ENCODE measurements around the gene GOLGA6L22.
A peak's percentile ranks its signal among the peaks of the same experiment; 100 is the strongest.
"Not testable (repeated sequence)": the region's sequence is repeated elsewhere in the genome, so short reads cannot be mapped to it uniquely, and the experiment has no call there.

GOLGA6L22 gene, protein sequence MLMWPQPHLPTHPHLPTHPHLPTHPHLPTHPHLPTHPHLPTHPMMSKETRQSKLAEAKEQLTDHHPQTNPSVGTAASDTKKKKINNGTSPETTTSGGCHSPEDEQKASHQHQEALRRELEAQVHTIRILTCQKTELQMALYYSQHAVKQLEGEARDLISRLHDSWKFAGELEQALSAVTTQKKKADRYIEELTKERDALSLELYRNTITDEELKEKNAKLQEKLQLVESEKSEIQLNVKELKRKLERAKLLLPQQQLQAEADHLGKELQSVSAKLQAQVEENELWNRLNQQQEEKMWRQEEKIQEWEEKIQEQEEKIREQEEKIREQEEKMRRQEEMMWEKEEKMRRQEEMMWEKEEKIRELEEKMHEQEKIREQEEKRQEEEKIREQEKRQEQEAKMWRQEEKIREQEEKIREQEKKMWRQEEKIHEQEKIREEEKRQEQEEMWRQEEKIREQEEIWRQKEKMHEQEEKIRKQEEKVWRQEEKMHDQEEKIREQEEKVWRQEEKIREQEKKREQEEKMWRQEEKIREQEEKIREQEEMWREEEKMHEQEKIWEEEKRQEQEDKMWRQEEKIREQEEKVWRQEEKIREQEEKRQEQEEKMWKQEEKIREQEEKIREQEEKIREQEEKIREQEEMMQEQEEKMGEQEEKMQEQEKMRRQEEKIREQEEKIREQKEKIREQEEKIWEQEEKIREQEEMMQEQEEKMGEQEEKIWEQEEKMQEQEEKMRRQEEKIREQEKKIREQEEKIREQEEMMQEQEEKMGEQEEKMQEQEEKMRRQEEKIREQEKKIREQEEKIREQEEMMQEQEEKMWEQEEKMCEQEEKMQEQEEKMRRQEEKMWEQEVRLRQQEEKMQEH

DNA sequence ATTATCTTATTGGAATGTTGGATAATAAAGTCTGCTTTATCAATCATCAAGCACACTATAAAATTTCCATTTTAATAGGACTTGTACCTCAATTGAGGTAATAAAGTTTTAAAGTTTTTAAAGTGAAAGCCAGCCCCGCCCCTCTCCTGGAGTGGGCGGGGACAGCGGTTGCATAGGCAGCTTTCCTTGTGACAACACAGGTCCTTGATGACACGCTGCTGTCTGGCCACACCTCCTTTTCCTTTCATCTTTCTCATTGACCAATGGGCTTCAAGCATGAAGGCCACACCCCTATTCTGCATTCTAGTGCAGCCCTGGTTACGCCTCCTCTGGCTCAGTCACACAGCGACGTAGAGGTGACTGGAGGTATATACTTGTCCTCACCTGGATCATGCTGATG, at the start of gene GOLGA6L22:
Gene GOLGA6L22 (plus strand): TSS at position 301 of the 400 bp plus-strand sequence. CDS start 91 bp downstream, at position 392.
- not testable (repeated sequence) for DNase-seq (ENCODE audit: low spot score)

- not testable (repeated sequence) for DNase-seq (ENCODE audit: low spot score)
Observed at GRCh38 chr15:22417288-22417687, 41.4 kb upstream of the GOLGA6L22 start.

DNA sequence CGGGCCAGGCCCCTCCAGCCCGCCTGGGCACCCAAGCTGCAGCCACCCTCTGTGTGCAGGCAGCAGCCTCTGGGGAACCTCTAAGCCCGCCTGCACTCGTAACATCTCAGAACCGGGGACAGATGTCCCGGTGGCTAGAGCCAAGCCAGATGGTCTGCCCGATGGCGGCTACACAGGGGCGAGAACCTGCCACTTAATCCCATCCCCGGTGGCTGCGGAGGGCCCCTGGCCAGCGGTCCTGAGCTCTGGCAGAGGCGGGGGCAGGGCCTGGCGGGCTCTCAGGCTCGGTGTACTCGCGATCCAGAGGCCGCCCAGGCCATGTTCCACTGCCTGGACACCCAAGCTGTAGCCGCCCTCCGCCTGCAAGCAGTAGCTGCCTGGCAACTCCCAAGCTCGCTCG, 40.9 kb upstream of the GOLGA6L22 start:
- DNase-seq (ENCODE audit: low spot score), result not testable (repeated sequence)

GRCh38 chr15:22418212-22418611, 40.5 kb upstream of the GOLGA6L22 start:
- not testable (repeated sequence) for DNase-seq (ENCODE audit: low spot score)

GRCh38 chr15:22418666-22419065, 40.0 kb upstream of the GOLGA6L22 start:
- DNase-seq (ENCODE audit: low spot score), result peak; percentile 0

- DNase-seq (ENCODE audit: low spot score), result not testable (repeated sequence)
Observed at GRCh38 chr15:22420340-22420739, 38.4 kb upstream of the GOLGA6L22 start.

GRCh38 chr15:22429426-22429825, 29.3 kb upstream of the GOLGA6L22 start:
- DNase-seq (ENCODE audit: low spot score), result not testable (repeated sequence)

DNA sequence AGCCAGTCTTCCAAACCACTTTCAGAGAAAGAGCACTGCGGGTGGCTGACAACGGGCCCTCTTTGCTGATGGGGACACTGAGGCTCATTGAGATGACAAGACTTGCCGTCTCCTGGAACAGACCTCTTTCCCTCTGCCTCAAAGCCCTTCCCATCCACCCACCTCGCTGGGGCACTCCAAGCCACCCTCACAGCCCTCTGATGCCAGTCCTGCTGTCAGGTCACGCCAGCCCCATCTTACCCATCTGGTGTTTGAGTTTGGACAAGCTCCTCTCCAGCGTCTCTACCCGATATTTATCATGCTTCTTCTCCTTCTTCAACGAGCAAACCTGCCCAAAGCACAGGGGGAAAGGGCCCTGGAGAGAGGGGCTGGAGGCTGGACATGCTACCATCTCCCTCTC, 27.0 kb upstream of the GOLGA6L22 start:
- not testable (repeated sequence) for DNase-seq (ENCODE audit: low spot score)

DNA sequence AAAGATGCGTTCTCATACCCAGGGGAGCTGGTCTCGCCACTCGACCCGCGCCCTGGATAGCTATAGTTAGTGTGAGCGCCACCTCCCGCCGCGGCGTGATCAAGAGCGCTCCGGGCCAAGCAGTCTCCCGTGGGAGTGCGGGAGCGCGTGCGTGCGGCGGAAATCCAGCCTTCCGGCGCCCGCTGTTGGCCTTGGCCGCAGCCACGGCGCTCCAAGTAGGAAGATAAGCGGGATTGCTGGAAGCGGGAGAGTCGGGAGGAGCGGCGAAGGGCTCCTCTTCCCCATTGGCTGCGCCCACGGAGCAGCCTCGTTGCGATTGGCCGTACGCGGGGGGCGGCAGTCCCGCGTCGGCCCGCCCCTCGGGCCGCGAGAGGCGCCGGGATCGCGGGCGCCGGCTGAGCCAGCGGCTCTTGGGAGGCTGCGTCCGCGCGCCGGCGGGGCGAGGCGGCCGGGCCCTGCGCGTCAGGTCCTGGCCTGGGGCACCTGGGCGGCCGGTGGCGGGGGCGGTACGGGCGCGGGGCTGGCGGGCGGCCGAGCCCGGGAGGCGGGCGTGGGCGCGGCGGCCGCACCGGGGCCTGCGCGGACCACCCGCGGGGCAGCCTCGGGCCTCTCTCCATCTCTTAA, 35.9 kb downstream of the GOLGA6L22 start:
- DNase-seq (ENCODE audit: low spot score), result peak; percentile 72

- DNase-seq (ENCODE audit: low spot score), result not testable (repeated sequence)
Observed at GRCh38 chr15:22497200-22497599, 38.5 kb downstream of the GOLGA6L22 start.

GRCh38 chr15:22498220-22498925, 39.7 kb downstream of the GOLGA6L22 start:
- not testable (repeated sequence) for DNase-seq (ENCODE audit: low spot score)

DNA sequence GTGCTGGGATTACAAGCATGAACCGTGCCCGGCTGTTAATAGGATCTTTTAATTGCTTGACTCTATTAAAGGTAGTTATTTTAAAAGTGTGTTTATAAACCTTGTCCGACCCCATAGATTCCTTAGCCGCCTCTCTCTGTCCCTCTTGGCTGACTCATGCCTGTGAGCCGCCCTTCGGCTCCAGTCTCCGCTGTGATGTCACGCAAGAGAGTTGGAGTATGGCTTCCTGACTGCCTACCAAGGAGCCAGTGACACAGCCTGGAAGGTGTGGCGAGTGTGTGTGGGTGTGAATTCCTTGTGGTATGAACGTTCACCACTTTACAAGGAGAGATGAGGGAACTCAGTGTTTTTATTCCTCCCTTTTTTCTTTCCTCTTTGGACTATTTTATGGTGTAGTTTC, 43.6 kb downstream of the GOLGA6L22 start:
- DNase-seq (ENCODE audit: low spot score), result not testable (repeated sequence)

- DNase-seq (ENCODE audit: low spot score), result not testable (repeated sequence)
Observed at GRCh38 chr15:22506959-22507358, 48.3 kb downstream of the GOLGA6L22 start.

GRCh38 chr15:22516140-22516539, 57.4 kb downstream of the GOLGA6L22 start:
- DNase-seq (ENCODE audit: low spot score), result not testable (repeated sequence)

Data from kidney tubule cell (primary cell).